WTC11 (cell line): ENCODE measurements around the gene VTA1. TPM values are rescaled to one million over a fixed set of nuclear protein-coding genes. Genes with fewer than 3 reads are reported as not detected.

ENCODE experiments used
- ATAC-seq: fragments of 200-7000 bp; cut with Tn5 transposase; 2 replicates; pipeline ENCODE4 v1.10.0; 2021; ENCODE audit warnings: mild to moderate bottlenecking, moderate library complexity
- CTCF ChIA-PET: fragments of 300-600 bp; sonication (Branson Sonifier 250); formaldehyde crosslinking; loops from one replicate; lab custom pipeline; 2021; ENCODE audit warnings: antibody characterized with exemption; lab: Charles Lee
- POLR2A ChIA-PET: fragments of 350-600 bp; sonication (Branson Sonifier 250); formaldehyde crosslinking; loops from one replicate; lab custom pipeline; 2021; ENCODE audit warnings: antibody characterized with exemption; lab: Charles Lee
- DNase-seq: peaks from one replicate; pipeline ENCODE4 v3.0.0; 2021; ENCODE audit warnings: low spot score
- H3K27ac Mint-ChIP-seq: 2 replicates; pipeline ENCODE4 v1.8.0; 2021; ENCODE audit warnings: mixed read lengths
- H3K27me3 Mint-ChIP-seq: 2 replicates; pipeline ENCODE4 v1.8.0; 2021; ENCODE audit warnings: low read depth, mild to moderate bottlenecking, moderate library complexity, mixed read lengths
- H3K36me3 Mint-ChIP-seq: 2 replicates; pipeline ENCODE4 v1.8.0; 2021; ENCODE audit warnings: mixed read lengths
- H3K4me1 Mint-ChIP-seq: 2 replicates; pipeline ENCODE4 v1.8.0; 2022; ENCODE audit warnings: mixed read lengths
- H3K4me3 Mint-ChIP-seq: 2 replicates; pipeline ENCODE4 v1.8.0; 2021; ENCODE audit warnings: mild to moderate bottlenecking, moderate library complexity, mixed read lengths
- H3K9me3 Mint-ChIP-seq: 2 replicates; pipeline ENCODE4 v1.8.0; 2021; ENCODE audit warnings: mixed read lengths
- ATF1 ChIP-seq: sonication (generic); formaldehyde crosslinking; IDR thresholded peaks from 2 replicates; pipeline ENCODE4 v1.8.1; 2023; ENCODE audit warnings: mild to moderate bottlenecking, moderate library complexity, missing genetic modification reagents
- EMX1 ChIP-seq: fragments of 250-450 bp; sonication (Bioruptor Pico); IDR thresholded peaks from 2 replicates; pipeline ENCODE4 v1.8.0; 2021; ENCODE audit warnings: mild to moderate bottlenecking
- ETV6 ChIP-seq: sonication (generic); formaldehyde crosslinking; IDR thresholded peaks from 2 replicates; pipeline ENCODE4 v1.8.1; 2022; ENCODE audit warnings: mild to moderate bottlenecking, missing genetic modification reagents
- FOXP1 ChIP-seq: sonication (generic); formaldehyde crosslinking; IDR thresholded peaks from 2 replicates; pipeline ENCODE4 v1.8.0; 2022; ENCODE audit warnings: missing genetic modification reagents, mild to moderate bottlenecking, moderate library complexity, borderline replicate concordance
- NFATC4 ChIP-seq: fragments of 250-450 bp; sonication (Bioruptor Pico); IDR thresholded peaks from 2 replicates; pipeline ENCODE4 v1.9.0; 2021; ENCODE audit warnings: mild to moderate bottlenecking
- NFE2L1 ChIP-seq: sonication (generic); formaldehyde crosslinking; IDR thresholded peaks from 2 replicates; pipeline ENCODE4 v1.8.1; 2023; ENCODE audit warnings: missing genetic modification reagents
- OVOL2 ChIP-seq: fragments of 250-450 bp; sonication (Bioruptor Pico); IDR thresholded peaks from 2 replicates; pipeline ENCODE4 v1.9.0; 2021; ENCODE audit warnings: mild to moderate bottlenecking, borderline replicate concordance
- PRRX2 ChIP-seq: fragments of 250-450 bp; sonication (Bioruptor Pico); IDR thresholded peaks from 2 replicates; pipeline ENCODE4 v1.8.0; 2021; ENCODE audit warnings: mild to moderate bottlenecking
- TCF7 ChIP-seq: sonication (generic); formaldehyde crosslinking; IDR thresholded peaks from 2 replicates; pipeline ENCODE4 v1.8.0; 2022; ENCODE audit warnings: mild to moderate bottlenecking, low read depth, missing genetic modification reagents, moderate library complexity
- ZNF121 ChIP-seq: sonication (generic); formaldehyde crosslinking; IDR thresholded peaks from 2 replicates; pipeline ENCODE4 v1.8.0; 2023; ENCODE audit warnings: missing genetic modification reagents
- ZNF232 ChIP-seq: sonication (generic); formaldehyde crosslinking; IDR thresholded peaks from 2 replicates; pipeline ENCODE4 v1.8.0; 2022; ENCODE audit warnings: mild to moderate bottlenecking, missing genetic modification reagents
- ZNF396 ChIP-seq: fragments of 250-450 bp; sonication (Bioruptor Pico); IDR thresholded peaks from 2 replicates; pipeline ENCODE4 v1.8.0; 2021; ENCODE audit warnings: mild to moderate bottlenecking, moderate library complexity, borderline replicate concordance
- total RNA-seq: library from RNA; stranded (reverse); gene quantifications from 3 replicates; pipeline ENCODE4 v1.2.3, GENCODE V29; 2021
- TF ChIP-seq, protein P1 (sequence below): fragments of 250-450 bp; sonication (Bioruptor Pico); IDR thresholded peaks from 2 replicates; pipeline ENCODE4 v1.9.0; 2021; ENCODE audit warnings: mild to moderate bottlenecking, borderline replicate concordance
- TF ChIP-seq, protein P2 (sequence below): sonication (generic); formaldehyde crosslinking; IDR thresholded peaks from 2 replicates; pipeline ENCODE4 v1.8.0; 2022; ENCODE audit warnings: mild to moderate bottlenecking, missing genetic modification reagents
- TF ChIP-seq, protein P3 (sequence below): fragments of 250-450 bp; sonication (Bioruptor Pico); IDR thresholded peaks from 2 replicates; pipeline ENCODE4 v1.8.0; 2021; ENCODE audit warnings: mild to moderate bottlenecking
- TF ChIP-seq, protein P4 (sequence below): fragments of 250-450 bp; sonication (Bioruptor Pico); IDR thresholded peaks from 2 replicates; pipeline ENCODE4 v1.9.0; 2021; ENCODE audit warnings: moderate library complexity, mild to moderate bottlenecking, inconsistent platforms, borderline replicate concordance

The VTA1 gene
- total RNA-seq, 1 experiment from 2014 or later, result 55.4 TPM

DNA sequence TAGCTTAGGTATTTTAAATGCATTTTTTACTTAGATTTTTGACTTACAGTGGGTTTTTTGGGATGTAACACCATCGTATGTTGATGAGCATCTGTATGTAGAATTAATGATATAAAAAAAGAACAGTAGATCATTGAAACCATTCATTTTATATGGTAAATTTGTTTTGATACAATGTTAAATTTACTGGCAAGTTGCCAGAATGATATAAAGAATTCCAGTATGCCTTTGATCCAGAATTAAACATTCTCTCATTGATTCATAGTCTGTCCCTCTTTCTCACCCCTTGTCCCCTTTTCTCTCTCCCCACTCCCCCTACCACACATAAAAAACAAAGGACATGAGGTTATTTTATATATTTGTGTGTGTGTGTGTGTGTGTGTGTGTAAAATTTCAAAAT is 45.3 kb downstream of the VTA1 start:
- CTCF ChIA-PET, result no interaction called here
- Mint-ChIP-seq H3K9me3 (no peaks in the 10 kb centered on the region), H3K27ac (no peak overlapping the region), H3K36me3 (no peaks in the 10 kb centered on the region; the same call in none of the 2 replicates), H3K4me3 (no peak overlapping the region), H3K4me1 (no peaks in the 10 kb centered on the region), H3K27me3 (no peaks in the 10 kb centered on the region)
- DNase-seq (no peak), ATAC-seq (no peak)
- TF ChIP-seq, protein P1, sequence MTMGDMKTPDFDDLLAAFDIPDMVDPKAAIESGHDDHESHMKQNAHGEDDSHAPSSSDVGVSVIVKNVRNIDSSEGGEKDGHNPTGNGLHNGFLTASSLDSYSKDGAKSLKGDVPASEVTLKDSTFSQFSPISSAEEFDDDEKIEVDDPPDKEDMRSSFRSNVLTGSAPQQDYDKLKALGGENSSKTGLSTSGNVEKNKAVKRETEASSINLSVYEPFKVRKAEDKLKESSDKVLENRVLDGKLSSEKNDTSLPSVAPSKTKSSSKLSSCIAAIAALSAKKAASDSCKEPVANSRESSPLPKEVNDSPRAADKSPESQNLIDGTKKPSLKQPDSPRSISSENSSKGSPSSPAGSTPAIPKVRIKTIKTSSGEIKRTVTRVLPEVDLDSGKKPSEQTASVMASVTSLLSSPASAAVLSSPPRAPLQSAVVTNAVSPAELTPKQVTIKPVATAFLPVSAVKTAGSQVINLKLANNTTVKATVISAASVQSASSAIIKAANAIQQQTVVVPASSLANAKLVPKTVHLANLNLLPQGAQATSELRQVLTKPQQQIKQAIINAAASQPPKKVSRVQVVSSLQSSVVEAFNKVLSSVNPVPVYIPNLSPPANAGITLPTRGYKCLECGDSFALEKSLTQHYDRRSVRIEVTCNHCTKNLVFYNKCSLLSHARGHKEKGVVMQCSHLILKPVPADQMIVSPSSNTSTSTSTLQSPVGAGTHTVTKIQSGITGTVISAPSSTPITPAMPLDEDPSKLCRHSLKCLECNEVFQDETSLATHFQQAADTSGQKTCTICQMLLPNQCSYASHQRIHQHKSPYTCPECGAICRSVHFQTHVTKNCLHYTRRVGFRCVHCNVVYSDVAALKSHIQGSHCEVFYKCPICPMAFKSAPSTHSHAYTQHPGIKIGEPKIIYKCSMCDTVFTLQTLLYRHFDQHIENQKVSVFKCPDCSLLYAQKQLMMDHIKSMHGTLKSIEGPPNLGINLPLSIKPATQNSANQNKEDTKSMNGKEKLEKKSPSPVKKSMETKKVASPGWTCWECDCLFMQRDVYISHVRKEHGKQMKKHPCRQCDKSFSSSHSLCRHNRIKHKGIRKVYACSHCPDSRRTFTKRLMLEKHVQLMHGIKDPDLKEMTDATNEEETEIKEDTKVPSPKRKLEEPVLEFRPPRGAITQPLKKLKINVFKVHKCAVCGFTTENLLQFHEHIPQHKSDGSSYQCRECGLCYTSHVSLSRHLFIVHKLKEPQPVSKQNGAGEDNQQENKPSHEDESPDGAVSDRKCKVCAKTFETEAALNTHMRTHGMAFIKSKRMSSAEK (CRISPR knock-in tag), result no peak
- TF ChIP-seq FOXP1 (CRISPR knock-in tag) (no peak), PRRX2 (CRISPR knock-in tag) (no peak)
- POLR2A ChIA-PET, result no interaction called here

DNA sequence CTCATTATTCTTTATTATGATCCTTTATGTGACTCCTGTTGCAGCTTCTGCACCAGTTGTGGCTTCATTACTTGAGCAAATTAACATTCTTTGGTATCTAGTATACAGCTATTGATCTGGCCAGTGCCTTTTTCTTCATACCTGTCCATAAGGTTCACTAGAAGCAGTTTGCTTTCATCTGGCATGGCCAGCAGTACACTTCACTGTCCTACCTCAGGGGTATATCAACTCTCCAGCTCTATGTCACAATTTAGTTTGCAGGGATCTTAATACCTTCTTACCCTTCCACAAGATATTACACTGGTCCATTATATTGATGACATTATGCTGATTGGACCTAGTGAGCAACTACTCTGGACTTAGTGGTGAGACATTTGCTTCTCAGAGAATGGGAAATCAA is 46.6 kb downstream of the VTA1 start:
- H3K9me3 Mint-ChIP-seq, result no peaks in the 10 kb centered on the region
- H3K36me3 Mint-ChIP-seq, result peaks cover 3% of the 10 kb centered on the region
- H3K4me3 Mint-ChIP-seq, result no peak overlapping the region
- DNase-seq (no peak), ATAC-seq (no peak)
- no peak overlapping the region for H3K27ac Mint-ChIP-seq
- H3K27me3 Mint-ChIP-seq, result no peaks in the 10 kb centered on the region
- ChIA-PET POLR2A (no interaction called here), CTCF (no interaction called here)
- no peaks in the 10 kb centered on the region for H3K4me1 Mint-ChIP-seq
- no peak for TF ChIP-seq ETV6 (CRISPR knock-in tag)
- no peak for TF ChIP-seq NFE2L1 (CRISPR knock-in tag)
- TF ChIP-seq ATF1, result no peak
- no peak for TF ChIP-seq ZNF121 (CRISPR knock-in tag)
- no peak for TF ChIP-seq ZNF396 (CRISPR knock-in tag)
- no peak for TF ChIP-seq NFATC4 (CRISPR knock-in tag)
- no peak for TF ChIP-seq ZNF232 (CRISPR knock-in tag)
- no peak for TF ChIP-seq TCF7 (CRISPR knock-in tag)
- no peak for TF ChIP-seq OVOL2 (CRISPR knock-in tag)
- TF ChIP-seq, protein P2, sequence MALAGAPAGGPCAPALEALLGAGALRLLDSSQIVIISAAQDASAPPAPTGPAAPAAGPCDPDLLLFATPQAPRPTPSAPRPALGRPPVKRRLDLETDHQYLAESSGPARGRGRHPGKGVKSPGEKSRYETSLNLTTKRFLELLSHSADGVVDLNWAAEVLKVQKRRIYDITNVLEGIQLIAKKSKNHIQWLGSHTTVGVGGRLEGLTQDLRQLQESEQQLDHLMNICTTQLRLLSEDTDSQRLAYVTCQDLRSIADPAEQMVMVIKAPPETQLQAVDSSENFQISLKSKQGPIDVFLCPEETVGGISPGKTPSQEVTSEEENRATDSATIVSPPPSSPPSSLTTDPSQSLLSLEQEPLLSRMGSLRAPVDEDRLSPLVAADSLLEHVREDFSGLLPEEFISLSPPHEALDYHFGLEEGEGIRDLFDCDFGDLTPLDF (CRISPR knock-in tag), result no peak
- TF ChIP-seq, protein P3, sequence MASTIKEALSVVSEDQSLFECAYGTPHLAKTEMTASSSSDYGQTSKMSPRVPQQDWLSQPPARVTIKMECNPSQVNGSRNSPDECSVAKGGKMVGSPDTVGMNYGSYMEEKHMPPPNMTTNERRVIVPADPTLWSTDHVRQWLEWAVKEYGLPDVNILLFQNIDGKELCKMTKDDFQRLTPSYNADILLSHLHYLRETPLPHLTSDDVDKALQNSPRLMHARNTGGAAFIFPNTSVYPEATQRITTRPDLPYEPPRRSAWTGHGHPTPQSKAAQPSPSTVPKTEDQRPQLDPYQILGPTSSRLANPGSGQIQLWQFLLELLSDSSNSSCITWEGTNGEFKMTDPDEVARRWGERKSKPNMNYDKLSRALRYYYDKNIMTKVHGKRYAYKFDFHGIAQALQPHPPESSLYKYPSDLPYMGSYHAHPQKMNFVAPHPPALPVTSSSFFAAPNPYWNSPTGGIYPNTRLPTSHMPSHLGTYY, result no peak
- TF ChIP-seq, protein P4, sequence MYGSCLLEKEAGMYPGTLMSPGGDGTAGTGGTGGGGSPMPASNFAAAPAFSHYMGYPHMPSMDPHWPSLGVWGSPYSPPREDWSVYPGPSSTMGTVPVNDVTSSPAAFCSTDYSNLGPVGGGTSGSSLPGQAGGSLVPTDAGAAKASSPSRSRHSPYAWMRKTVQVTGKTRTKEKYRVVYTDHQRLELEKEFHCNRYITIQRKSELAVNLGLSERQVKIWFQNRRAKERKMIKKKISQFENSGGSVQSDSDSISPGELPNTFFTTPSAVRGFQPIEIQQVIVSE (CRISPR knock-in tag), result no peak
- no peak for TF ChIP-seq EMX1
- TF ChIP-seq, all 79 proteins: peak for 0
